Astrocyte of the spinal cord (primary cell): ENCODE data around the gene EHHADH.
A peak's percentile ranks its signal among the peaks of the same experiment; 100 is the strongest.
"Not testable (repeated sequence)": the region's sequence is repeated elsewhere in the genome, so short reads cannot be mapped to it uniquely, and the experiment has no call there.

Source experiments
- DNase-seq: peaks from one replicate; pipeline ENCODE4 v3.0.0; 2011; ENCODE audit warnings: low read depth, low spot score
- H3K4me3 ChIP-seq: 2 replicates; pipeline ENCODE4 v1.5.1; 2011; ENCODE audit warnings: low read depth, mild to moderate bottlenecking, low read length, moderate library complexity
- CTCF ChIP-seq: IDR thresholded peaks from 2 replicates; pipeline ENCODE4 v1.5.1; 2012; ENCODE audit warnings: low read depth, mild to moderate bottlenecking, low read length, inconsistent platforms
- in situ Hi-C: cut with HindIII; loops from 2 replicates; pipeline ENCODE4 v1.10.0; 2017; ENCODE audit warnings: low sequenced_read_pairs

EHHADH gene

GRCh38 chr3:185253645-185254410, at the start of gene EHHADH:
Gene EHHADH, minus strand, starts transcription at chr3:185254049. Its CDS starts 27 bp downstream, at chr3:185254022.
- in situ Hi-C loops = no loop called here
- H3K4me3 ChIP-seq = peak within 1 kb of the TSS; percentile 70
- peak; percentile 65 for DNase-seq
- TF ChIP-seq CTCF = no peak

- H3K4me3 ChIP-seq, in situ Hi-C loops, DNase-seq: not testable (repeated sequence)
These were observed 46.1 kb upstream of the EHHADH start for GRCh38 chr3:185299918-185300426.

- no peak overlapping the region for H3K4me3 ChIP-seq
- in situ Hi-C loops = no loop called here
- no peak for DNase-seq
- no peak for TF ChIP-seq CTCF
These were observed 44.0 kb upstream of the EHHADH start for GRCh38 chr3:185297867-185298266.

- in situ Hi-C loops = no loop called here
- DNase-seq = no peak
- no peak for TF ChIP-seq CTCF
- no peak overlapping the region for H3K4me3 ChIP-seq
These were observed 38.4 kb upstream of the EHHADH start for GRCh38 chr3:185292238-185292637.

GRCh38 chr3:185290266-185290665, 36.4 kb upstream of the EHHADH start:
- in situ Hi-C loops = no loop called here
- no peak for DNase-seq
- TF ChIP-seq CTCF = no peak

GRCh38 chr3:185283374-185283935, 29.6 kb upstream of the EHHADH start:
- in situ Hi-C loops = no loop called here
- peak overlapping the region; percentile 97 for H3K4me3 ChIP-seq
- DNase-seq = peak; percentile 7
- no peak for TF ChIP-seq CTCF

More at GRCh38 chr3:185290266-185290665, 36.4 kb upstream of the EHHADH start:
- H3K4me3 ChIP-seq = no peak overlapping the region

GRCh38 chr3:185282696-185283373, 29.0 kb upstream of the EHHADH start:
- in situ Hi-C loops = no loop called here
- H3K4me3 ChIP-seq = peak overlapping the region; percentile 97
- DNase-seq = peak; percentile 93
- TF ChIP-seq CTCF = no peak
